ENCODE measurements around the gene MEFV.

The MEFV gene

DNA sequence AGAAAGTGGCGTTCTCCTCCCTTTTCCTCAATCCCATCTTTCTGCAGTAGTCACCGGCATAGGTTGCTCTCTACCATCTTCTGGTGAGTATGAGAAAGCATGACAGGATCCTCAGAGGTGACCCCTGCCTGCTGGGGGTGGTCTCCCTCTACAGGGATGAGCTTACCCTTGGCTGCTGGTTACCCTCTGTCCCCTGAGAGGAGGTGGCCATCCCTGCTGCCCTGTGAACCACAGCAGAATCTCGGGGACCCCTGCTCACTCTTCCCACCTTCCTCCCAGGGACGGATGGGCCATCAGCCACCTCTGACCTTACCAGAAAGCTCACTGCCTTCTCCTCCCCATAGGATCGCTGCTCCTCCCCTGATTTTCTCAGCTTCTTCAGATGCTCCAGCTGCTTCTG is 7.8 kb downstream of the MEFV start:
- TF ChIP-seq GATA2 (IDR thresholded peaks at IDR 0.05; ENCODE audit: low read depth, low read length) (no peak), GATA3 (IDR thresholded peaks at IDR 0.05; ENCODE audit: low read depth, low read length) (no peak)

DNA sequence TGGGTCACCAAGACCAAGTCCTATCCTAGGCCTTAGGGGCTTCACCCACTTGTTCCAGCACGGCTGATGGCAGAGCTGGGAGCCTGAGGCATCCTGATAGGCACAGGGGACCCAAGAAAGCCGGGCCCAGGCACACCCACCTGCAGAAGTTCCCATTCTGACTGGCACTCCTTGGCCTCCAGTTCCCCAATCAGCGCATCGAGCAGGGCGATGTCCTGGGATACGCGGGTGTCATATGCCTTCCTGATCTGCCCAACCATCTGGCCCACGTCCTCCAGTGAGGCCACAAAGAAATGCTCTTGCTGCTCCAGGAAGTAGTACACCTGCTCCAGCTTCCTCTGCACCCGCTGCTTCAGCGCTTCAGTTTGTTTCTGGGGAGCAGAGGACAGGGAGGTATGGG is 9.6 kb downstream of the MEFV start:
- TF ChIP-seq GATA2 (IDR thresholded peaks at IDR 0.05; ENCODE audit: low read depth, low read length) (no peak), GATA3 (IDR thresholded peaks at IDR 0.05; ENCODE audit: low read depth, low read length) (no peak)

DNA sequence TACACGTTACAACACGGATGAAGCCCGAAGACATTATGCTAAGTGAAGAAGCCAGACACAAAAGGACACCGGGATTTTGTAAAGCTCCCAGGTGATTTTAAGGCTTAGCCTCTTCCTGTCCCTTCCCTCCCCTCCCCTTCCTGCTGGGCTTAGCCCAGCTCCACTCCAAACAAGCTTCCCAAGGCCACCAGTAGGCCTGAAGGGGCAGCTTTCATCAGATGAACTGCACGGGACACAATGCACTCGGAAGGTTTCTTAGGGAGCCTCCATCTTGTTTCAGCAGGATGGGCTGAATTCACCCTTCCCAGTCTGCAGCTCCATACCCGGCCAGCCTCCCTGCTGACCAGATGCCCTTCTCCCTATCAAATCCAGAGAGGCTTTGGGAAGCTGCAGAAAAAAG is 10.4 kb downstream of the MEFV start:
- no peak for TF ChIP-seq GATA3 (IDR thresholded peaks at IDR 0.05; ENCODE audit: low read depth, low read length)
- no peak for TF ChIP-seq GATA2 (IDR thresholded peaks at IDR 0.05; ENCODE audit: low read depth, low read length)

DNA sequence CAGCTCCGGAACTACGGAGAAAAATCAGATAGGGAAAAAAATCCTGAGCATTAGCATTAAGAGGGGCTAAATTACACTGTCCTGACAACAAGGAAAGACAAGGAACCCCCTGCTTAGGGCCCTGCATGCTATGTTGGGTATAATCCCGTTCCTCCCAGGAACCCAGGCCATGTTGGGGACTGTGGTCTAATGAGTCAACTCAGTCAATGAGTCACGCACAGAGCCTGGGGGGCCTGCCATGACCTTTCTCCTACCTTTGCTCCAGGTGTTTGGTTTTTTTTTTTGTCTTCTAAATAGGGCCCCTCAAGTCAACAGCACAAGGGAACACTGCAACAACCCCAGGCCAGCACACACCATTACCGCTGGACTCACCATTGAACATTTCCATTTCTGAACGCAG is 12.6 kb downstream of the MEFV start:
- no peak for TF ChIP-seq GATA3 (IDR thresholded peaks at IDR 0.05; ENCODE audit: low read depth, low read length)
- no peak for TF ChIP-seq GATA2 (IDR thresholded peaks at IDR 0.05; ENCODE audit: low read depth, low read length)

DNA sequence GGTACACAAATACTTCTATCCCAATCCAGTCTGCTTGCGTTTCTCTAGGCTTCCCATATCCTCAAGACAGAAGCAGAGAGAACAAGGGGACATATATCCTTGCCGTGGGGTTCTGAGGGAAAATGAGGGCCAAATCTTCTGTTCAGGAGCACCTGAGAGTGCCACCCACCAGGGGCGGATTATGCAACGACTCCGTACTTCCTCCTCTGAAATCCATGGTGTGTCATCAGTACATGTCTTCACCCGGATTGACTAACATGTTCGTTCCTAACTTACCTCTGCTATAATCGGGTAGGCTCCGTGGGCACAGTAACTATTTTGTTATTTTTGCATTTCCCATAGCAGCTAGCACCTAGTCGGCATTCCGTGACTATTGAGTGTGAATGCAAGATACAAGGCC is 13.7 kb downstream of the MEFV start:
- TF ChIP-seq GATA3 (IDR thresholded peaks at IDR 0.05; ENCODE audit: low read depth, low read length) (no peak), GATA2 (IDR thresholded peaks at IDR 0.05; ENCODE audit: low read depth, low read length) (no peak)

GRCh38 chr16:3241761-3242160 is 14.7 kb downstream of the MEFV start:
- TF ChIP-seq GATA3 (IDR thresholded peaks at IDR 0.05; ENCODE audit: low read depth, low read length) (no peak), GATA2 (IDR thresholded peaks at IDR 0.05; ENCODE audit: low read depth, low read length) (no peak)

DNA sequence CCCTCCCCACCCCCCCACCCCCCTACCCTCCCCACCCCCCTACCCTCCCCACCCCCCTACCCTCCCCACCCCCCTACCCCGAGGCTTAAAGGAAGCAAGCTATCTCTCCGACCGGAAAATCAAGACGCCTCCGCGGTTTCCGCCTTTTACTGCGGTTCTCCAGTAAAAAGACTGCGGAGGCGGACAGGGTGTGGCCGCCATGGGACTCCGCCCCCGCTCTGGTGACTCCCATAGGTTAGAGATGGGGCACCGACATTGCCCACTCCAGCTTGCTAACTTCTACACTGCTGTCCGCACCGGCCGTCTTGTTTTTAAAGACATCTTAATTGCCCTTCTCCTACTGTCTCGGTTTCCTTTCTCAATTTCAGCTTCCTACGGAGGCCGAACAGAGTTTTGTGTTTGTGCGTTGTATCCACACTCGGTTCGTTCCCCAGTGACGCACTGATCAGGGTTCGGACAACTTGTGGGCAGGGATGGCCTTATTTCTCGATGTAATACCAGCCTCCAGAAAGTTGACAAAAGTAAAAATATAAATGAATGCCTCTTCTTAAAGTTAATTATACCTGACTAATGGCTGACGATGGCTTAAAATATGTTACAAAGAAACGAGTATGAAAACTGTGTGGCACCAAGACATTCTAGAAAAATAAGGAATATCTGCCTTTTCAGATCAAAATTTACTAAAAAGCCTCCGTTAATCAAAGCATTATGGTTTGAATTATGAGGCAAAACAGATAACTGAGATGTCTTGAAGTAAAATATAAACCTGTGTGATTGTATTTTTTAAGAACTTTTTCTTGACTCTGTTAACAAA is 20.4 kb downstream of the MEFV start:
- no peak for TF ChIP-seq GATA3 (IDR thresholded peaks at IDR 0.05; ENCODE audit: low read depth, low read length)
- no peak for TF ChIP-seq GATA2 (IDR thresholded peaks at IDR 0.05; ENCODE audit: low read depth, low read length)

DNA sequence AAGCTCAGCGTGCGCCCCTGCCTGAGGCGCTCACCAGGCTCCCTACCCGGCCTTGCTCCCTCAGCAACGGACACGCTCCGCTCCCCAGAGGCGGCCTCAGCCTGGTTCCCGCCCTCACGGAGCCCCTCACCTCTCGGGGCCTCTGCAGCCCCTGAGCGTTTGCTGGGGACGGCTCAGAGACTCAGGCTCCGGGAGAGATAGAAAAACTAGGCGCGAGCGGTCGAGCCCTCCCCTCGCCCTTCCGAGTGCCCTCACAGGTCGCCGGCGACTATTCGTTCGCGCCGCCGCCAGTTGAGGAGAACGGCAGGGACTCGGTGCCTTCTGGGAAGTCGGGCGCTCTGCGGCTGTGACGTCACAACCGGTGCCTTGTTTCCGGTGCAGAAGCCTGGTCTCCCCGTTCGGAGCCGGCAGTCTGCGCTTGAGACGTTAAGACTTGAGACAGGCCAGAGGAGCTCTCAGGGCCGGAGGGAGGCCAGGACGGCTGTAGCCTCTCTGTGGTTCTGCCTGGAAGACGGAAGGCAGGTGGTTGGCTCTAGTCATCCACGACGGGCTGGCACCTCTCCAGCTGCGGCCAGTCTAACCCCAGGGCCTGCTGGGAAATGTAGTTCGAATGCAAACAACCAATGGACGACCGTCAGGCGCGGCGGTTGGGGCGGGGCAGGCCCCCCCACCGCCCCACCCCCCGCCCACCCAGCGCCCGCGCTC is 21.4 kb downstream of the MEFV start, which contains the start of gene ZNF200:
Gene ZNF200 (minus strand): TSS at position 302 of the 705 bp plus-strand sequence. CDS start 1,403 bp downstream, outside the sequence.
- TF ChIP-seq GATA2 (IDR thresholded peaks at IDR 0.05; ENCODE audit: low read depth, low read length) = 0 out of 2 replicates have a peak, but pooled peaks have one; percentile 16
- TF ChIP-seq GATA3 (IDR thresholded peaks at IDR 0.05; ENCODE audit: low read depth, low read length) = no peak

GRCh38 chr16:3234543-3234856 is 21.9 kb downstream of the MEFV start:
- TF ChIP-seq GATA2 (IDR thresholded peaks at IDR 0.05; ENCODE audit: low read depth, low read length) (no peak), GATA3 (IDR thresholded peaks at IDR 0.05; ENCODE audit: low read depth, low read length) (no peak)

GRCh38 chr16:3223913-3224515 is 32.4 kb downstream of the MEFV start:
- TF ChIP-seq GATA3 (IDR thresholded peaks at IDR 0.05; ENCODE audit: low read depth, low read length) (no peak), GATA2 (IDR thresholded peaks at IDR 0.05; ENCODE audit: low read depth, low read length) (no peak)

- TF ChIP-seq GATA2 (IDR thresholded peaks at IDR 0.05; ENCODE audit: low read depth, low read length) = no peak
- TF ChIP-seq GATA3 (IDR thresholded peaks at IDR 0.05; ENCODE audit: low read depth, low read length) = no peak
These were observed 35.6 kb downstream of the MEFV start for GRCh38 chr16:3220839-3221238.

- TF ChIP-seq GATA2 (IDR thresholded peaks at IDR 0.05; ENCODE audit: low read depth, low read length) = no peak
- TF ChIP-seq GATA3 (IDR thresholded peaks at IDR 0.05; ENCODE audit: low read depth, low read length) = no peak
These were observed 40.2 kb downstream of the MEFV start for GRCh38 chr16:3216263-3216640.

GRCh38 chr16:3215601-3216262 is 40.7 kb downstream of the MEFV start:
- TF ChIP-seq GATA2 (IDR thresholded peaks at IDR 0.05; ENCODE audit: low read depth, low read length) (no peak), GATA3 (IDR thresholded peaks at IDR 0.05; ENCODE audit: low read depth, low read length) (no peak)

- no peak for TF ChIP-seq GATA3 (IDR thresholded peaks at IDR 0.05; ENCODE audit: low read depth, low read length)
These were observed 41.4 kb downstream of the MEFV start for GRCh38 chr16:3214904-3215600.
